Effector CD8-positive, alpha-beta T cell (primary cell): ENCODE data around the gene GMDS.

ENCODE experiments used
- DNase-seq: peaks from one replicate; lab custom pipeline; 2025; lab: John Stamatoyannopoulos, UW

The GMDS gene

GRCh38 chr6:1651362-1651761 is 594.0 kb downstream of the GMDS start:
- DNase-seq = no peak

GRCh38 chr6:1645466-1646185 is 599.8 kb downstream of the GMDS start:
- no peak for DNase-seq

GRCh38 chr6:1644516-1645060 is 600.8 kb downstream of the GMDS start:
- DNase-seq = no peak

- no peak for DNase-seq
Observed at GRCh38 chr6:1643830-1644445, 601.5 kb downstream of the GMDS start.

GRCh38 chr6:1643111-1643510 is 602.3 kb downstream of the GMDS start:
- DNase-seq = no peak

GRCh38 chr6:1641343-1641885 is 604.0 kb downstream of the GMDS start:
- DNase-seq = no peak

- DNase-seq = no peak
Observed at GRCh38 chr6:1640476-1640875, 604.9 kb downstream of the GMDS start.

DNA sequence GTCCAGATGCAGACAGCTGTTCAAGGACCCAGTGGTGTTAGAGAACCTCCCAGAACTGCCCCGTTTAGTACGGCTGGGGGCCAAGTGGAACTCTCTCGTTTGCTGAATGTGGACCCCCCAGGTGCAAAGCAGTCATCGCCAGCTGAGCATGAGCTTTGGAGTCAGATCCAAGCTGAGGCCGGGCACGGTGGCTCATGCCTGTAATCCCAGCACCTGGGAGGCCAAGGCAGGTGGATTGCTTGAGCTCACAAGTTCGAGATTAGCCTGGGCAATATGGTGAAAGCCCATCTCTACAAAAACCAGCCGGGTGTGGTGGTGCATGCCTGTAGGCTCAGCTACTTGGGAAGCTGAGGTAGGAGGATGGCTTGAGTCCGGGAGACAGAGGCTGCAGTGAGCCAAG is 606.0 kb downstream of the GMDS start:
- DNase-seq = no peak

DNA sequence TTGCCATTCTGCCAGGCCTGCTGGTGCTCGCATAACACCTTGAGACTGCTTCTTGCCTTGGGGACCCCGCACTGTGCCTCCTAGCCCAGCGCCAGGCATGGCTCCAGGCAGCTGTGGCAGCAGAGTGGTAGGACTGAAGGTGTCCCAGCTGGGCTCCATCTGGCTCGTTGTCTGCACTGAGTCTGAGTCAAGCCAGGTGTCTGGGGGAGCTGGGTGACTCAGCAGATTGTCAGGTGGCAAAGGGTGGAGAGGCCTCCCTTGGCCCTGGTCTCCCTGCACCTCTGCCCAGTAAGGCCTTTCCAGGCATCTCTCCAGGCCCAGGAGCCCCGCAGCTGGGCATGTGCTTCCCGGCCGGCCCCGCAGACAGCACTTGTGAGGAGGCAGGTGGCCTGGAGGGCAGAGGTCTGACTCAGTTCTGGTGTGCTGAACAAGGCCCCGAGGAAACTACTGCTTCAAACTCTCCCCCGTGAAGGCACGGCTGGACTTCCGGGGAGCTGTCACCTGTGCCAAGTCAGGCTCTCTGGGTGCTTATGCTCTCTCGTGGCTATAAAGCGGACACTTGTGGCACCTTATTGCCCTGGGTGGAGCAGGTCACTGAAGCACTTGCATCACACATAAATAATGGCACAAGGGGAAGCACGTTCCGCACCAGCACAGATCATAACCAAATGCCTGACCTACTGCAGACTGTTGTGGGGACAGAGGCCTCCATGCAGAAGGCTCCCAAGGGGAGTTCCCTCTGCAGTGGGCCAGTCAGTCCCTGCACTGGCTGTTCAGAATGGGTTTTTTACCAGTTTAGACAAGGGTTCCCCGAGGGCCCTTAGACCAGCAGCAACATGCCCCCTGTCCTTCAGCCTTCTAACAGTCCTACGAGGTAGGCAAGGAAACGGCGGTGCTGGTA is 608.2 kb downstream of the GMDS start:
- DNase-seq = no peak

GRCh38 chr6:1636272-1636825 is 609.1 kb downstream of the GMDS start:
- DNase-seq = no peak

- DNase-seq = no peak
Observed at GRCh38 chr6:1635305-1636010, 609.9 kb downstream of the GMDS start.

- DNase-seq = no peak
Observed at GRCh38 chr6:1634081-1634480, 611.3 kb downstream of the GMDS start.

GRCh38 chr6:1633366-1634021 is 611.9 kb downstream of the GMDS start:
- no peak for DNase-seq

GRCh38 chr6:1631251-1631650 is 614.2 kb downstream of the GMDS start:
- no peak for DNase-seq

GRCh38 chr6:1630771-1631217 is 614.6 kb downstream of the GMDS start:
- no peak for DNase-seq

DNA sequence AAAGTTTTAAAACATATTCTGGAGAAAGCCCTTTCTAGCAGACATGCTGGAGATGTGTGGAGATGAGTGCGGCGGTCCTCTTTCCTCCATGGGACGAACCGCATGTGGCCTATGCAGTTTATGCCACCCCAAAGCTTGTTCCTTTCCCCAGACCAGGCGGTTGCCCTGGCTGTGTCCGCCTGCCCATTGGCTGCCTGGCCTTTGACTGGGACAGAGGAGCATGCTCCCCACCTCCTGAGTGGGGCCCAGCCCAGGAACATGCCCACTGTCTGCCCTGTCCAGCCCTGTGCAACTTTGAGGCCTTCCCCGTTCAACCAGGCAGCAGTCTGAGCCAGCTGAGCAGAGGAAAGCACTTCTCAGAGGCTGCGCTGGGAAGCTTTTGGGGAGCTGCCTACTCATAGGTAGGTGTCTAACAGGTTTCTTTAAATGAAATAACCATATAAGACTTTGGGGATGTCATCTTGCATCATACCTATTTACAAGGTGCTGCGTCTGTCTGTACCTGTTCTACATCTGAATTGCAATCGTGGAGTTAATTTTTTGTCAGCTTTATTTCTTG is 615.1 kb downstream of the GMDS start:
- no peak for DNase-seq

DNA sequence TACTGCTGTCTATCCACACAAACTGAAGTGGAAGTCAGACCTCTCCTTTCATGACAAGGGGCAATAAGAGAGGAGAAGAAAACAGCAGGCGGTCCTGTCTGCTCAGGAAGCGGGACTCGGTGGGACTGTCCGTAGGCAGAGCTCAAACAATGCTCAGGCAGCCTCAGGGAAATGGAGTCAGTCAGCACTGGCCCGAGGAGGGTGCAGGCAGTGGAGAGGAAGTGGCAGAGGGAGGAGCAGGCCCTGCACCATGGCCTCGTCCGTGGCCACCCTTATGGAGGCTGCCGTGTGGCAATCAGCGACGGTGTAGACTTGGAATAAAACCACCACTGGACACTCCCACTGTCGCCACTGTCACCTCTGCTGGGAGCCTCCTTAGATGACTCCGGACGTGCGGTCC is 616.1 kb downstream of the GMDS start:
- no peak for DNase-seq

GRCh38 chr6:1627827-1628560 is 617.4 kb downstream of the GMDS start:
- DNase-seq = no peak

GRCh38 chr6:1626481-1626880 is 618.9 kb downstream of the GMDS start:
- DNase-seq = no peak
